Medulla oblongata (tissue), 1 donor: Measurements from ENCODE around the gene SLC39A11.
A peak's percentile ranks its signal among the peaks of the same experiment; 100 is the strongest.
"Not testable (repeated sequence)": the region's sequence is repeated elsewhere in the genome, so short reads cannot be mapped to it uniquely, and the experiment has no call there.

ENCODE experiments used
- DNase-seq: peaks from one replicate; pipeline ENCODE4 v3.0.0-alpha.2; 2015; ENCODE audit errors: extremely low spot score

The SLC39A11 gene

GRCh38 chr17:73092523-73093135 lies at the start of gene SLC39A11:
Gene SLC39A11 (minus strand): TSS chr17:73092688. CDS start chr17:73088764, 3,924 bp downstream.
- DNase-seq = peak; percentile 97

GRCh38 chr17:73141411-73141810 lies 48.9 kb upstream of the SLC39A11 start:
- no peak for DNase-seq

GRCh38 chr17:73140566-73140965 lies 48.1 kb upstream of the SLC39A11 start:
- no peak for DNase-seq

- DNase-seq = no peak
Observed at GRCh38 chr17:73139296-73139695, 46.8 kb upstream of the SLC39A11 start.

GRCh38 chr17:73138541-73139138 lies 46.2 kb upstream of the SLC39A11 start:
- no peak for DNase-seq

- DNase-seq = no peak
Observed at GRCh38 chr17:73137376-73137775, 44.9 kb upstream of the SLC39A11 start.

- no peak for DNase-seq
Observed at GRCh38 chr17:73135766-73136165, 43.3 kb upstream of the SLC39A11 start.

- DNase-seq = no peak
Observed at GRCh38 chr17:73133911-73134649, 41.6 kb upstream of the SLC39A11 start.

GRCh38 chr17:73132085-73132492 lies 39.6 kb upstream of the SLC39A11 start:
- no peak for DNase-seq

- DNase-seq = not testable (repeated sequence)
Observed at GRCh38 chr17:73131439-73131838, 39.0 kb upstream of the SLC39A11 start.

- DNase-seq = no peak
Observed at GRCh38 chr17:73130977-73131376, 38.5 kb upstream of the SLC39A11 start.

- DNase-seq = no peak
Observed at GRCh38 chr17:73128496-73128895, 36.0 kb upstream of the SLC39A11 start.

- no peak for DNase-seq
Observed at GRCh38 chr17:73126716-73127473, 34.4 kb upstream of the SLC39A11 start.

GRCh38 chr17:73123606-73124320 lies 31.3 kb upstream of the SLC39A11 start:
- no peak for DNase-seq

GRCh38 chr17:73122953-73123605 lies 30.6 kb upstream of the SLC39A11 start:
- DNase-seq = no peak

GRCh38 chr17:73121506-73121905 lies 29.0 kb upstream of the SLC39A11 start:
- DNase-seq = no peak

GRCh38 chr17:73119631-73120030 lies 27.1 kb upstream of the SLC39A11 start:
- no peak for DNase-seq

- DNase-seq = no peak
Observed at GRCh38 chr17:73118951-73119391, 26.5 kb upstream of the SLC39A11 start.

GRCh38 chr17:73118139-73118538 lies 25.7 kb upstream of the SLC39A11 start:
- DNase-seq = no peak

GRCh38 chr17:73112246-73112645 lies 19.8 kb upstream of the SLC39A11 start:
- no peak for DNase-seq

- no peak for DNase-seq
Observed at GRCh38 chr17:73111386-73111785, 18.9 kb upstream of the SLC39A11 start.
